Right renal cortex interstitium (tissue), 3 donors: ENCODE measurements around the gene RAPGEF4. TPM values are rescaled to one million over a fixed set of nuclear protein-coding genes. Genes with fewer than 3 reads are reported as not detected.

Experiments
- DNase-seq, 3 donors: peaks; one replicate each; pipeline ENCODE4 v3.0.0-alpha.2; 2013; ENCODE audit warnings: low read depth in 3 of 3, low spot score in 2 of 3
- polyA plus RNA-seq, 3 donors: library from polyadenylated mRNA; unstranded; fragments of 120-200 nt; gene quantifications; one replicate each; pipeline ENCODE4 v1.2.1, GENCODE V29; 2013; ENCODE audit not compliant: insufficient read length in 3 of 3

Gene RAPGEF4
- polyA plus RNA-seq, 3 donors, result 11.0 to 11.2 (median 11.2) TPM

DNA sequence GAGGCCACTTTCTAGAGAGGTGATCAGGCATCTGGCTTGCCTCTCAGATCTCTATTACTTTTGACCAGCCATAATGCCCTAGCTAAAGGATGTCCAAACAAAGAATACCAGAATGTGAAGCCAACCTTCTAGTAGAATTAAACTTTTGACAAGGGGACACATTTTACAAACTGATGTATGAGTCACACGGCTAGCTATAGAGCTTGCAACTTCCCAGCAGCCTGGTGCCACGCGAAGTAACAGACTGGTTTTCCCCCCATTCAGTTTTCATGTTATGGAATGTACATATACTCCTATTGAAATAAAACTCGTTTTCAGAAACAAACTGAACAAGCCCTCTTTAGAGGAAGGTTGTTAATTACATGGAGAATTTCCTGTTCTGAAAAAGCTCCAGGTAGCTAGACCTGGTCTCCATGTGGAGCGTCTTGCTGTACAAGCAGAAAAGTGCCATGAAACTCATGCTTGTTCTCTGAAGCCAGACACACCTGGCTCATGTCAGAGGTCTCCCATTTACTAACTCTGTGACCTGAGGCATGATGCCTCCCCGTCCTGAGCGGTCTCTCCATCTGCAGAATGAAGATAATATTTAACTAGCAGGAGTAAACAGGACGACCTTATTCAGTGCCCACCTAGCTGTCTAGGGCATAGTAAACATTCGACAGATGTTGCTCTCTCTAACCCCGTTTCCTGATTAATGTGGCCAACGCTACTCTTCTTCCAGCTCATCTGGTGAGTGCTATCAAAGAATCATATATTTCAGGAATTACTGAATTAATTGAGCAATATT, 258.5 kb downstream of the RAPGEF4 start:
- no peak for DNase-seq

DNA sequence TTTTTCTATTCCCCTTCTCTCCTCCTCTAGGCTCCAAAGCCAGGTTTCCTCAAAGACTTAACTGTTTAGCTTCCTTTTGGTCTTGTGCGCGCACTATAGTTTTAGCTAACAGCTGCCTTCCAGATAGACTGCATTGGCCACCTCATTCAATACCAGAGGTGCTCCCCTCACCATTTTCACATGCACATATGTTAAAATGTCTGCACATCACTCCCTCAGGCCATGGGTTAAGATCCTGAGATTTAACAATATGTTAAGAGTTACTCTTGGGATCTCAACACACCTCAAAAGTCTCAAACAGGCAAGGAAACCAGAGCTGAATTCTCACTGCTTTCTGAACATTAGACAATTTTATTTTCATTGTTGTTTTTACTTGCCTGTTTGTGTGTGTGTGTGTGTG, 259.2 kb downstream of the RAPGEF4 start:
- no peak for DNase-seq

DNA sequence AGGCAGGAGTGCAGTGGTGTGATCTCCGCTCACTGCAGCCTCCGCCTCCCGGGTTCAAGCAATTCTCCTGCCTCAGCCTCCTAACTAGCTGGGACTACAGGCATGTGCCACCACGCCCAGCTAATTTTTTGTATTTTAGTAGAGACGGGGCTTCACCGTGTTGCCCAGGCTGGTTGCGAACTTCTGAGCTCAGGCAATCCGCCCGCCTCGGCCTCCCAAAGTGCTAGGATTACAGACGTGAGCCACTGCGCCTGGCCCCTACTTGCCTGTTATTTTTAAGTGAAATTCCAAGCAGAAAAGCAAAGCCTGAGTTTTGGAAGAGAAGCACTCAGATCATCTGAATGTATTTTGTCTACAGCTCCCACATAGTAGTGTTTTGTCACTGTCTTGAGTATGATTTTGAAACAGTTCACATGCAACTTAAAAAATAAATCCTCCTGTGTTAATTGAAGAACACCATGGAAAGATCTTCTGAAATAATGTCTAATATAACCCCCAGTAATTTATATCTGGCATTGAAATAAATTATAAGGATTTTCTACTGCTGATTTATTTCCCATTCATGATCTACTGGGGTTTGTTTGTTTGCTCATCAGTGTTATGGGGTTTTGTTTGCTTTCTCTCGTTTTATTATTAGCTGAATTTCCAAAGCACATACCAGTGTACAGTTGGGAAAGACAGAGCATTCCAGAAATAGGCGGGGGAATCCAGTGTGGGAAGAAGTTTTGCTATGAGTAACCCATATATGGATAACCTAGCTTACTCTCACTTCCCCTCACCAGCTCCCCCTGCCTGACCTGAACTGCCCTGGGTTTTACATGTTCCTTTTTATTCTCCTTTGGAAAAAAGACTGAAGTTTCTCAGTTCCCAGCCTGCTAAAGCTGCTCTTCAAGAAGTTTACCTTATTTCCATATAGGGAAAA, 259.9 kb downstream of the RAPGEF4 start:
- DNase-seq, result peak in 2 of 3 donors; percentile 32 to 45

DNA sequence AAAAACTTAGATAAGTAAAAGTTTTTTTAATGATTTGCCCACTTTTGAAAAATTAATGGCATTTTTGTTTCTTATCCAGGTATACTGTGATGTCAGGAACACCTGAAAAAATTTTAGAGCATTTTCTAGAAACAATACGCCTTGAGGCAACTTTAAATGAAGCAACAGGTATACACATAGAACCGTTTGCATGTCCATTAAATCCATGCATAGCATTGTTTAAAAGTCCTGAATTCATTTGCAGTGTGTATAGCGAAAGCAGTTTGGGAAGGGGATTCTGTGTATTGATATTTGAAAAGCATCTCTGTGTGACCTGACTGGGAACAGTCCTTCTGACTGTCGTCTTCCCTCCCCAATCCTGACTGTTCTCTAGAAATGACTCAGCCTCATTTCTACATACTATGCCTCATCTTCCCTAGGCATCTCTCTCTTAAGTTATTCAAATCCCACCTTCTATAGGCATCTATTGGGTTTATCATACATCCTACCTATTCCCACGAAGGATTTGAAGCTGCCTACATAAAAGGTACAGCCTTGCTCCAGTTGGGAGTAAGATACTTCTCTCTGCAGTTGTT, 260.8 kb downstream of the RAPGEF4 start:
- DNase-seq, result no peak

DNA sequence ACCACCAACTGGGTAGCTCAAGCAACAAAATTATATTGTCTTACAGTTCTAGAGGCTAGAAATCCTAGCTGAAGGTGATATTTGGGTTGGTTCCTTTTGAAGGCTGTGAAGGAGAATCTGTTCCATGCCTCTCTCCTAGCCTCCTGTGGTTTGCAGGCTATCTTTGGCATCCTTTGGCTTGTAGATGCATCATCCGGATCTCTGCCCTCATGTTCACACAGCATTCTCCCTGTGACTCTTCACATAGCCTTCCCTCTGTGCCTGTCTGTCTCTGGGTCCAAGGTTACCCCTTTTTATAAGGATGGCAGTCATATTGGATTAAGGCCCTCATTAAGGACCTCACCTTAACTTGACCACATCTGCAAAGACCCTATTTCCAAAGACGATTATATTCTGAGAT, 261.4 kb downstream of the RAPGEF4 start:
- DNase-seq, result no peak

DNA sequence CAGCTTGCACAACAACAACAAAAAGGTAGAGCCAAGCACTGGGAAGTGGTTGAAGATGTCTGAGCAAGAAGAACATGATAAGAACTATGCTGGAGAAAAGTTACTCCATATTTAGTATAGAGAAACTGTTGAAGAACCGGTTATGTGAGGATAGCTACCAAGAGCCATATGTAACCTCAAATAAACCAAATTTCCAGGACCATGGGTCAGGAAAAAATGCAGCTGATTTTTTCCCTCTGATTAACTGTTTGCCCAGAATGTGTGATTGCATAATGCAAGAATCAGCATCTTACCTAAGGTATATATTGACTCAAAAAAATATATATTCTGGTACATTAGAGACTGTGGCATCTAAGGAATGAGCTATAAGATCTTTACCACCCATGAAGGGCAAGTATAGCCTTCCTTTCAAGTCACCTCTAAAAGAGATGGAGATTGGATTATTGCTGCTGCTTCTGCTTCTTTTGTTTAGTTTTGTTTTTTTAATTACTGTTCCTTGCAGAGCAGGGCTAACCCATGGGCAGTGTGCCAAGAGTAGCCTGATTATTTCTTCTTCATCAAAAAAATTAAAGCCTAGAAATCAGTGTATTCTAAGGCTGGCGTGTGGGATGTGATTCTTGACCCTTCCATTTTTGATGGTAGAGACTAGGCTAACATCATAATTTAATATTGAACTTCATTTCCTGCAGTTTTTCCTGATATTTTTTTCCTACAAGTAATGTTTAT, 263.1 kb downstream of the RAPGEF4 start:
- DNase-seq, result no peak

DNA sequence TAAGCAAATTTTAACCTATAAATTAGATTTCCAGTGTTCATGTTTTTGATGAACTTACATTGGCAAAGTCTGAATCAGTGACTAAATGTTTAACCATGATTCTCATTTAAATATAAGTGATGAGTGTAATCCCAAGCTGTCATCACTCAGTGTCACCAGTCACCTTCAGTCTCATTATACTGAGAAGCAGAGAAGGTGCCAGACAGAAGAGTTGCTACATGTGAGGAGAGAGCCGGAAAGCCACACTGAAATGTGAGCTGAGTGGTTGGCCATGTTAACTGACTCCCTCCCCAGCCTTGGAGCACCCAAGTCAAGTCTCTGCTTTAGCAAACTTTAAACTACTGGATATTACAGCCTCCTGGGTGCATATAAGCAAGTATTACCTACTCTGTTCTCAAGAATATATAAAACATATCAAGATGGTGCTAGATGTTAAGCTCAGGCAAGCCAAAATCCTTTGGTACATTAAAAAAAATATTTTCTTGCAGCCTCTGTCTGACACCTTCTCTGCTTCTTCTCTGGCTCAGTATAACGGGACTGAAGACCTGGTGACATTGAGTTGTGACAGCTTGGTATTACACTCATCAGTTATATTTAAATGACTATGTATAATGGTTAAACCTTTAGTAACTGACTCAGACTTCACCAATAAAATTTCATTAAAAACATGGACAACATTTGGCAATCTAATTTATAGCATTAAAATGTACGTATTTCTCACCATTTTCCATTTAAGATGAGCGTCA, 264.2 kb downstream of the RAPGEF4 start:
- DNase-seq, result no peak

DNA sequence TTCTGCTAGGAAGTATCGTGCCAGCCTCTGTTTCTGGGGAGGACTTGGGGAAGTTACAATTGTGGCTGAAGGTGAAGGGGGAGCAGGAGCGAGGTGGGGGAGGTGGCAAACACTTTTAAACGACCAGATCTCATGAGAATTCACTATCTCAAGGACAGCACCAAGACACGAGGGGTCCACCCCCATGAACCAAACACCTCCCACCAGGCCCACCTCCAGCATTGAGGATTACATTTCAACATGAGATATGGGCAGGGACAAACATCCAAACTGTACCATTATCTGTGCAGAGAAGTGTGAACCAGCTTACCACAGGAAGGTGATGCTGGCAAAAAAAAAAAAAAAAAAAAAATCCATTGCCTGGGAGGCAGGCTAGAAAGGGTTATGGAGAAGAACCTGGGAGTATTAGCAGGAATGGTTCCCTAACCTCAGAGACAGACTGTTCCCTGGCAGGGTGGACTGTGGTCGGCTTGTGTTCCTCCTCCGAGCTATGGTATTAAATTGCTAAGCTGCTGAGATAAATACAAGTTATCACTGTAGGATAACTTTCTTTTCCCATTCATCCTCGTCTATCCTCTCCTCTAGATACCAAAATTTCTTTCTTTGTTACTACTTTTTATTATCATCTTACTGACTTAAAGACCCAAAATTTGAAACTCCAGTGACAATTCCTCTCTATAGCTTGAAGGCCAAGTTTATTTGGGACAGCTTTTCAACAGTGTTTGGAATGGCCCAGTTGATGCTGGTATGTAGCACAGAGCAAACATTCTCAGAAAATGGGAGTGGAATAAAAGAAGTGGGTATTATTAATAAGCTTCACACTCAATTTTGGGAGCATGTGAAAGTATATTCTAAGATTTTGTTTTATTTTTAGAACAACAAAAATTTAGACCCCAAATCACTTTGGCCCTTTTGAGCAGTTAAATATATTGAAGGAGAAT, 266.3 kb downstream of the RAPGEF4 start:
- DNase-seq, result no peak

DNA sequence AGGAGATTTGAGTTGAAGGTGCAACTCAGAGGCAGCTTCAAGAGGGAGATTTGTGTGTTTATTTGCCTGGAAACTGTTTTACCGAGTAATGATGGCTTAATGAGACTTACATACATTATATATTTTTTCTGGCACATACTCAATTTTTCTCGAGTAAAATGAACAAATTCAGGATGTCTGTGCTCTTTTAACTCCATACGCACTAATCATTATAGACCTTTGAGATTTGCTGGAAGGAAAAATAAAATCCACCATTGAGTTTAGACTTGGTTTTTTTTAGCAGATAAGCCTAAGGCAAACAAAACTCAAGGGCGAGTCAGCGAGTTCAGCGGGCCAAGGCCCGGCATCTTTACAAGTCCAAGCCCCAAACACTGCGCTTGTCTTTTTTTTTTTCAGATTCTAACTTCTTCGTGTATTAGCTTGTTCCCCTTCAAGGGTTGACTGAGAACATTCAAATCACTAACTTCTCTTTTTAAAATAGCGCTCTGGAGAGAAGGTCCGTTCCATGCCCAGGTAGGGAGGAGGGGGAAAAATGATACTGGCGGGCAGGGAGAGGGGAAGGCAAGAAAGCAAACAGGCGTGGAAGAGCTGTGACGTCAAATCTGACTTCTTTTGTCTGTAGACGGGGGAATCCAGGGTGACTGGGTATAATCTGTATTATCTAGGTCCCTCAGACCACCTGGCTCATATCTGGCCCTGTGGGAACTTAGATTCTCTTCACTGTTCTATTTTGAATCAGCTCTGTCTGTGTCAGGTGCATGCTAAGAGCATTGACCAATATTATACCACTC, 267.3 kb downstream of the RAPGEF4 start:
- no peak for DNase-seq

DNA sequence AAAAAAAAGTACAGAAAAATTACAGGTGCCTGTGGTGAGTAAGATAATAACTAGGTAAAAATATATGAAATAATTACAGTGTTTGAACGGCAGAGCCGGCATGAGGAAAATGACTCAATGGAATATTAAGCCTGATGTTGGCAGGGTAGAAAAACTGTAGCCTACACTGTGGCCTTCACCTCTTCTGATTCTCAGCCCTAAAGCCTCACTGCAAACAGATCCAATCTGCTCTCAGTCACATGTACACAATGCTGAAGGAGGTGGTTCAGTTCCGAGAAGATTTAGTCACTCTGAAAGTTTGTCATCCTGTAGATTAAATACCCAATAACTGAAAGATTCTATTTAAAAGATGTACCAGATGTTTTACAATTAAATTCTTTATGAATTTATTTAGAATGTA, 273.1 kb downstream of the RAPGEF4 start:
- DNase-seq, result no peak

DNA sequence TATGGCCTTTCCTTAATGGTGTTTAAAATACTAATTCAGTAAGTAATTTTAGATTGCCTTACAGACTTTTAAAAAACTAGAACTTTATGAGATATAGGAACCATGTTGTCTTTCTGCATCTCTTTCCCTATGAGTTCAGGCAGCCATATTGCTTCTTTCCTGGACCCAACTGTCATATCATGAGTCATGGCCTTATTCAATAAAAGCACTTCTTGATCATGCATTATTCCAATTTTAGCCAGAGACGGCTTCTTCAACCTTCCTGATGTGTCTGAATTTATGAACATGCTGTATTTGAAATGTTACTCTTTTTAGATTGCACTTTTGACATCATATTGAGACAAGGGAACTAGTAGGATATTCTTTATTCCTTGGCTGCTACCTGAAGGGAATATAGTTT, 274.6 kb downstream of the RAPGEF4 start:
- DNase-seq, result no peak

DNA sequence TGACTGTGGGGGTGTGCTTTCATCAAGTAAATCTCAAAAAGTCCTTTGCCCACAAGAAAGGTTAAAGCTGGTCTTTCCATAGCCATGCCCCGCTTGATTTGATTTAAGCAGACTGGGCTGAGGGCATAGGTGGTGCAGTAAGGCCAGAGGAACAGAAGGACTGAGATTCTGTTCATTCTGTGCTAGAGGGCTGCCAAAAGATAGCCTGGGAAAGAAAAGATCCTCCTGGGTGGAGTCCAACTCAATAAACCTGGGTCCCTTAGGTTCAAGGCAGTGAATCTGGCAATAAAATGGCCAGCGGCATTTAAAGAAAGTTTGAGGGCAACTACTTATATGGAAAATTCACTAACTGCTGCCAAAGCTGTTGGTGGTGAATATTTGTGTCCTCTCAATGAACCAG, 280.8 kb downstream of the RAPGEF4 start:
- DNase-seq, result no peak

DNA sequence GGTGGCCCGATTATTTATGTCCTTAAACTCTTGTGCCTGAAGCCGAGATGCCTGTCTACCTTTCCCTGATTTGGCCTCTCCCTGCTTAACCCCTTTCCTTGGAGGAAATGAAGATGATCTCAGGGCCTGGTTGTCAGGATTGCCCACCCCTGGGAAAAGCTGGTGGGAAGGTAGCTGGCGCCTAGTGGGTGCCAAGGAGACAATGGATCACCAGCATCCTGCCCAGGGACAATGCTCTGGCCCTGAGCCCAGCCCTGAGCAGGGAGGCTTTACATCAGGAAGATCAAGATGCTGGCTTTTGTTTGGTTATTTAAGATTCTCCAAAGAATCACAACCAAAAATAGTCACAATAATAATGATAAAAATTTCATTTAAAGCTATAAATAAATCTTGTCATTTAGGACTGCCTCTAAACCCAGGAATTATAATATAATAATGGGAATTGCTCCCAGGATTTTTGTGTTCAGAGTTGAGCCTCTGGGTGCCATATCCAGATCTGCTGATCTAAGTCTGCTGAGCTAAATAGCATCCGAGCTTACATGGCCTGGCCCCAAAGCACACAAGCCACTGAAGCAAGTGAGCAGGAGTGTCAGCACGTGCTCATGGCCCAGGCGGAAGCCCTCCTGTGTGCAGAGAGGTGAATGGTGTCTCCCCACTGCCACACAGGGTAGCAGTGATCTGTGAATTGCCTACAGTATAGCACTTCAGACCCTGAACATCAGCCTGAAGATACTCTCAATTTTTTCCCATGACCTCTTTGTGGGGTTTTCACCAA, 282.2 kb downstream of the RAPGEF4 start:
- no peak for DNase-seq

DNA sequence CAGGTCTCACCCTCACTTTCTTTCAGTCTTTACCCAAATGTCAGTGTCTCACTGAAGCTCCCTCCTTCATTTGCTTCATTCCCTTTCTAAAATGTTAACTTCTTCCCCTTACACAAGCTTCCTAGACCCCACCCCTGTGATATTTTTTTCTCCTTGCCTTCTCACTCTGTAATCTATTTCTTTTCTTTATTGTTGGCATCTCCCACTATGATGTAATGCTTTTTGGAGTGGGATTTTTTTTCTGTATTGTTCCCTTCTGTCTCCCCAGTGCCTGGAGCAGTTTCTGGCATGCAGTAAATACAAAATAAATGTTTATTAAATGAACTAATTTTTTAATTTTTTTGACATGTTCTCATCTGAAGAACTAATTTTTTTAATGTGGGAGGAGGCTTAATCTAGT, 284.1 kb downstream of the RAPGEF4 start:
- no peak for DNase-seq

DNA sequence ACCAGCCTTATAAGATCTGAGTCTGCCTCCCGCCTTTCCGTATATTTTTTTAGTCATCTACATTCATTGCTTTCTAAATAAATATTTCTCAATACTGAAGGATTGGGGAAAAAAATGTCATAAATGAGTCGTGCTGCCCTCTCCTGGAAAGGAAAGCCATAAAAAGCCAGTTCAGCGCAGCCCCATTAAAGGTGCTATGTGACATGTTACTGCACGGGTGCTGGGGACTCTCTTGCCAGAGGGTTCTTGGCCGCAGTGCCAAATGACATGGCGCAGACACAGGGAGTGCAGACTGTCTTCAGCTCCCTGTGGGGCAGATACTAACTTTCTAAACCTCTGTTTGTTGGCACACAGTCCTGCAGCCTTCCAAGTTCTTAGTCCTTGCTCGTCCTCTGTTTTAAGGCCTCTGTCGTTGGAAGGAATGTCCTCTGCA, 286.3 kb downstream of the RAPGEF4 start:
- DNase-seq, result no peak

DNA sequence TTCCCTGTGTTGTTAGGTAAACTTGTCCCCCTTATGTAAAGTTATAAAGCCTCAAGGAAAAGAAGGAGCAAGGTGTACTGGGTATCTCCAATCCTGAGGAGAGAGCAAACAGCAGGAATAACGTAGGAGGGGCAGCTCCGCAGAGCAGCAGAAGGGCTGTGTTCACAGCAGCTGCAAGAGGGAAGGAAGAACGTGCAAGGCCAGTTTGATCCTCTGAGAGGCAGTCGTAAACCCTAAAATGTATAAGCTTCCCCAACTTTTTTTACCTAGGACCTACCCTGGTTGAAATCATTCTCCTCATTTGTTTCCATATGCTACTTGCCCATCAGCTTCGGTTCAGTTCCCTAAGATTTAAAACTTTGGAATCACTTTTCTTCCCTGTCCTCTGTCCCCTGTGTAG, 288.1 kb downstream of the RAPGEF4 start:
- DNase-seq, result no peak

DNA sequence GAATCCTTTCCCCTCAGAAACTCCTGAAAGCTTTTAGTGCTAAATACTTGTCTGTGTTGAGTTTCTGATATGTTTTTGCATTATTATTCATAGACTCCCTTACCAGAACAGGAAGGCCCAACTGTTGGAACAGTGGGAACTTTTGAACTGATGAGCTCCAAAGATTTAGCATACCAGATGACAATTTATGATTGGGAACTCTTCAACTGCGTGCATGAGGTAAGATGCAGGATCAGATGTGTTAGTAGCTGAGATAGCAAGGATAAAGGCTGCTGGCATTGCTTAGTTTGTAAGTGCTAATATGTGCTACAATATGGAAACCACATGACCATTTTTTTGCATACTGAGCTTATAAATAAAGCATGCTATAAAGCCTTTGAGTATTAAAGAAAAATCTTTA, 290.8 kb downstream of the RAPGEF4 start:
- no peak for DNase-seq
